Endodermal cell (in vitro differentiated cells): ENCODE measurements around the gene PPP1R37. TPM values are rescaled to one million over a fixed set of nuclear protein-coding genes. Genes with fewer than 3 reads are reported as not detected.

Experiments used
- DNase-seq: peaks from one replicate; pipeline ENCODE4 v3.0.0-alpha.2; 2017
- H3K27ac ChIP-seq: 2 replicates; pipeline ENCODE4 v1.5.1; 2013; ENCODE audit warnings: mild to moderate bottlenecking, low read depth, low read length, moderate library complexity
- H3K27me3 ChIP-seq: 2 replicates; pipeline ENCODE4 v1.6.1; 2013; ENCODE audit warnings: mild to moderate bottlenecking, low read length, moderate library complexity; ENCODE audit not compliant: insufficient read depth, control insufficient read depth, poor library complexity, severe bottlenecking
- H3K36me3 ChIP-seq: 2 replicates; pipeline ENCODE4 v1.7.0; 2013; ENCODE audit warnings: mild to moderate bottlenecking, low read length, moderate library complexity; ENCODE audit not compliant: control insufficient read depth, insufficient read depth
- H3K4me1 ChIP-seq: one replicate; pipeline ENCODE4 v1.7.0; 2013; ENCODE audit warnings: low read length; ENCODE audit not compliant: control insufficient read depth, insufficient read depth
- H3K4me3 ChIP-seq: 2 replicates; pipeline ENCODE4 v1.5.1; 2013; ENCODE audit warnings: mild to moderate bottlenecking, low read length, moderate library complexity
- H3K9ac ChIP-seq: 2 replicates; pipeline ENCODE4 v1.6.1; 2013; ENCODE audit warnings: mild to moderate bottlenecking, low read length, moderate library complexity; ENCODE audit not compliant: poor library complexity, severe bottlenecking; ENCODE audit errors: extremely low read depth
- H3K9me3 ChIP-seq: 2 replicates; pipeline ENCODE4 v1.6.1; 2013; ENCODE audit warnings: mild to moderate bottlenecking, low read length, moderate library complexity; ENCODE audit not compliant: control insufficient read depth
- H3K27ac Mint-ChIP-seq: 2 replicates; pipeline ENCODE4 v1.8.0; 2020; ENCODE audit warnings: mixed read lengths
- H3K27me3 Mint-ChIP-seq: 2 replicates; pipeline ENCODE4 v1.8.0; 2021; ENCODE audit warnings: mild to moderate bottlenecking, mixed read lengths; ENCODE audit not compliant: insufficient read depth
- H3K36me3 Mint-ChIP-seq: 2 replicates; pipeline ENCODE4 v1.8.0; 2020; ENCODE audit warnings: low read depth, mixed read lengths
- H3K4me1 Mint-ChIP-seq: 2 replicates; pipeline ENCODE4 v1.8.0; 2020; ENCODE audit warnings: mixed read lengths
- H3K4me3 Mint-ChIP-seq: 2 replicates; pipeline ENCODE4 v1.8.0; 2020; ENCODE audit warnings: mild to moderate bottlenecking, moderate library complexity, mixed read lengths
- H3K9me3 Mint-ChIP-seq: 2 replicates; pipeline ENCODE4 v1.8.0; 2020; ENCODE audit warnings: mild to moderate bottlenecking, mixed read lengths
- WGBS, 2 experiments: methylation state at CpG; one replicate each; pipeline versions ENCODE4 v1.1.5 to v1.1.7; 2013; ENCODE audit warnings: missing lambda C conversion rate in 2 of 2, mixed read lengths in 1 of 2; ENCODE audit not compliant: insufficient coverage in 1 of 2, insufficient read length in 1 of 2; 5-methylcytosine and 5-hydroxymethylcytosine counted together
- total RNA-seq, 2 donors: library from RNA; stranded (reverse); fragmentation: NEBNext Ultra II Directional in 1 of 2; extraction: Animal tissue kit (Norgen Biotek cat#: 25700) in 1 of 2; gene quantifications; 2 replicates in 1 of 2; 3 replicates in 1 of 2; pipeline ENCODE4 v1.2.1, GENCODE V29; 2021
- TF ChIP-seq, protein P1 (sequence below): fragments of 200-600 bp; sonication (generic); conservative IDR thresholded peaks from 2 replicates; pipeline ENCODE4 v1.5.0; 2021; ENCODE audit warnings: antibody characterized with exemption, mild to moderate bottlenecking

Gene PPP1R37
- total RNA-seq, 2 donors from 2014 or later = 23.6 to 32.5 TPM

DNA sequence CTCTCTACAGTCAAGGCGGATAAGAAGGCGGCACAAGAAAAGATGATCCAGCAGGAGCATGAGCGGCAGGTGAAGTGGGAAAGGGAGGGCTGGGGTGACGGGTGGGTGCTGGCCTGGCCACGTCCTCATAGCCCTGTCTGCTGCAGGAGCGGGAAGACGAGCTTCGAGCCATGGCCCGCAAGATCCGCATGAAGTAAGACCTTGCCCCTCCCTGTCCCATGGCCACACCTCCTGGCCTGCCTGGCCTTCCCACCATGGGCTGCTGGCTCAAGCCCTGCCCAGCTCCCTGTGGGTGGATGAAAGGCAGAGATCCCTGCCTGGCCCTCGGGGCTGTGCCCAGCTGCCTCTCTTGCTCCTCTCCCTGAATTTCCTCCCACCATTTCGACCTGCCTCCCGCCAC is 23.9 kb upstream of the PPP1R37 start:
- Histone ChIP-seq H3K9ac (no peak overlapping the region), H3K4me1 (no peaks in the 10 kb centered on the region), H3K36me3 (peaks cover 36% of the 10 kb centered on the region), H3K4me3 (no peak overlapping the region), H3K27me3 (no peaks in the 10 kb centered on the region), H3K9me3 (no peaks in the 10 kb centered on the region), H3K27ac (no peak overlapping the region)
- Mint-ChIP-seq H3K36me3 (peaks cover 52% of the 10 kb centered on the region), H3K4me3 (no peak overlapping the region), H3K27ac (peak overlapping the region; percentile 53), H3K27me3 (no peaks in the 10 kb centered on the region), H3K4me1 (peaks cover 4% of the 10 kb centered on the region), H3K9me3 (no peaks in the 10 kb centered on the region)
- WGBS, 2 experiments = 87 to 89% methylated on average over 10 to 13 of the region's 13 CpGs
- TF ChIP-seq, protein P1, sequence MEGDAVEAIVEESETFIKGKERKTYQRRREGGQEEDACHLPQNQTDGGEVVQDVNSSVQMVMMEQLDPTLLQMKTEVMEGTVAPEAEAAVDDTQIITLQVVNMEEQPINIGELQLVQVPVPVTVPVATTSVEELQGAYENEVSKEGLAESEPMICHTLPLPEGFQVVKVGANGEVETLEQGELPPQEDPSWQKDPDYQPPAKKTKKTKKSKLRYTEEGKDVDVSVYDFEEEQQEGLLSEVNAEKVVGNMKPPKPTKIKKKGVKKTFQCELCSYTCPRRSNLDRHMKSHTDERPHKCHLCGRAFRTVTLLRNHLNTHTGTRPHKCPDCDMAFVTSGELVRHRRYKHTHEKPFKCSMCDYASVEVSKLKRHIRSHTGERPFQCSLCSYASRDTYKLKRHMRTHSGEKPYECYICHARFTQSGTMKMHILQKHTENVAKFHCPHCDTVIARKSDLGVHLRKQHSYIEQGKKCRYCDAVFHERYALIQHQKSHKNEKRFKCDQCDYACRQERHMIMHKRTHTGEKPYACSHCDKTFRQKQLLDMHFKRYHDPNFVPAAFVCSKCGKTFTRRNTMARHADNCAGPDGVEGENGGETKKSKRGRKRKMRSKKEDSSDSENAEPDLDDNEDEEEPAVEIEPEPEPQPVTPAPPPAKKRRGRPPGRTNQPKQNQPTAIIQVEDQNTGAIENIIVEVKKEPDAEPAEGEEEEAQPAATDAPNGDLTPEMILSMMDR = no peak
- peak; percentile 86 for DNase-seq

DNA sequence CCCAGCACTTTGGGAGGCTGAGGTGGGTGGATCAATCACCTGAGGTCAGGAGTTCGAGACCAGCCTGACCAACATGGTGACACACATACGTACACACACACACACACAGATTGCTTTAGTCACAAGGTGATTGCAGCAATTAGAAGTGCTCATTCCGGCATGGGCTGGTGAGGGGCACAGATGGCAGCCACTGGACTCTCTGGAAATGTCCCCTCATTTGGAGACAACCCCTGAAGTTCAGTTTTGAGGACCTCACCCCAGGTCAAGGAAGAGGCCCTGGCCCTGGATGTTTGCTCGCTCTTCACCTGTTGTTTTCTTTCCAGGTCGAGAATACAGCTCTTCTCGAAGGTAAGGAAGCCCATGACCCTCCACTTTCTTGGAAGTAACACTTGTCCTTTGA is 22.8 kb upstream of the PPP1R37 start:
- Mint-ChIP-seq H3K4me1 (peaks cover 10% of the 10 kb centered on the region), H3K4me3 (no peak overlapping the region), H3K36me3 (peaks cover 51% of the 10 kb centered on the region), H3K27ac (no peak overlapping the region), H3K27me3 (no peaks in the 10 kb centered on the region), H3K9me3 (no peaks in the 10 kb centered on the region)
- Histone ChIP-seq H3K27ac (no peak overlapping the region), H3K27me3 (no peaks in the 10 kb centered on the region), H3K9ac (no peak overlapping the region), H3K9me3 (no peaks in the 10 kb centered on the region), H3K4me3 (no peak overlapping the region), H3K4me1 (peaks cover 7% of the 10 kb centered on the region), H3K36me3 (peaks cover 31% of the 10 kb centered on the region)
- WGBS, 2 experiments = 94% methylated on average over 3 to 6 of the region's 6 CpGs
- TF ChIP-seq, protein P1 = no peak
- no peak for DNase-seq

DNA sequence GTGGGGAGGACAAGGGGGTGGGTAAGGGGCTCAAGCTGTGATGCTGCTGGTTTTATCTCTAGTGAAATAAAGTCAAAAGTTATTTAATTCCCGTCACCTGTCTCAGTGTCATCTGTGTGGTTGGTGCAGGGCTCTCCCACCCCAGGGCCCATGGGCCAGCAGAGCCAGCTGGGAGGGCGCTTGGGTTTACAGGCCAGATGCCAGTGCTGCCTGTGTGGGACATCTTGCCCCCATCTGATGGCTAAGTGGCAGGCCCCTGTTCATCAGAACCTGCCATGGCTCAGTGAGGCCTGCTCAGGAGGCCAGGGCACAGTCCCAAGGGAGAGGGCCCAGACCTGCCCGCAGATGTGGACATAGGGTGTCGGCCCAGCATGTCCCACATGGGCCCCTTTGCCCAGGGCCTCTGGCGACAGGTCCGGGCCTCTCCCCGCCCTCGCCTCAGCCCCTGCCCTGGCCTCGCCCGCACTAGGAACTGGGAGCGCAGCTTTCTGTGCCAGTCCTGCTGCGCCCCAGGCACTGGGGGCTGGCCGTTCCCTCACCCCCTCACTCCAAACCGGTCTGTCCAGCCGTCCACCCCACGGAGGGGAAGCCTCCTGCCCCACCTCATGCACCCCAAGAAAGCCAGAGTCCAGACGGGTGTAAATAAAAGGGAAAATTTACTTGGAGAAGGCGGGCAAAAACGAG is 22.0 kb upstream of the PPP1R37 start:
- Histone ChIP-seq H3K4me3 (no peak overlapping the region), H3K27me3 (no peaks in the 10 kb centered on the region), H3K9ac (no peak overlapping the region), H3K9me3 (no peaks in the 10 kb centered on the region), H3K27ac (no peak overlapping the region), H3K36me3 (peaks cover 23% of the 10 kb centered on the region), H3K4me1 (peaks cover 7% of the 10 kb centered on the region)
- Mint-ChIP-seq H3K4me3 (no peak overlapping the region), H3K36me3 (peaks cover 45% of the 10 kb centered on the region), H3K27ac (no peak overlapping the region), H3K9me3 (no peaks in the 10 kb centered on the region), H3K4me1 (peaks cover 10% of the 10 kb centered on the region), H3K27me3 (no peaks in the 10 kb centered on the region)
- DNase-seq = no peak
- WGBS, 2 experiments = 93 to 94% methylated on average over 10 to 19 of the region's 19 CpGs
- TF ChIP-seq, protein P1 = no peak
